ENCODE measurements around the gene REX1BD. TPM values are rescaled to one million over a fixed set of nuclear protein-coding genes. Genes with fewer than 3 reads are reported as not detected.

Gene REX1BD
- polyA plus RNA-seq, 3 donors, result 83.7 to 141 (median 122) TPM

DNA sequence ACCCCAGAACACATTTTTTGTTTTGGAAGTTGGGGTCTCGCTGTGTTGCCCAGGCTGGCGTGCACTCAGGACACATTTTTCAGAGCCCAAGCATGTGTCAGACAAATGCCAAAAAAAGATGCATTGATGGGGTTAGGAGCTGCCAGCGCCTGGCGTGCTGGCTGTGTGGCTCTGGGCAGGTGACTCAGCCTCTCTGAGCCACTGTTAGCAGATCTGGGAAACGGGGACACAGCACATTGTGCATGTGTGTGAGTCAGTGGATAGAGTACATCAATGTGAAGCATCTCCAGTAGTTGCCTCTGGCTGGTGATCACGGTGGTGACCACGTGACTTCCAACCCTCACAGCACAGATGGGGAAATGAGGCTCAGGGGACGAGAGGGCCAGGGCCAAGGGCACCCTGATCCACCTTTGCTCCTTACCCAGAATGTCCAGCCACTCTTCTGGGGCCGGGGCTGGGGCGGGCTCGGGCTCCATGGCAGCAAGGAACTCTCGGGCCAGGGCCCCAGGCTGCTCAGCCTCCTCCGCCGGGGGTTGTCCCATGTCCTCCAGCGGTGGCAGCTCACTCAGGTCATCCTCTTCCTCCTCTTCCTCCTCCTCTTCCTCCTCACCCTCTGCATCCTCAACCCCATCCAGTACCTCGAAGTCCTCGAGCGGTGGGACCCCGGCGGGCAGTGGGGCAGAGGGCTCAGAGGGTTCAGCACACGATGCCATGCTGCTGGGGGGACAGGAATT is 47.2 kb upstream of the REX1BD start:
- intact Hi-C loops (cut with micrococcal nuclease), result loop anchor here in 1 of 2 donors (5.0 kb wide), 1 partner anchor 36 kb away; no protein-coding TSS in a partner anchor
- Histone ChIP-seq H3K79me2 (ENCODE audit: insufficient read depth, low read length) (peaks cover 16% of the 10 kb centered on the region), H3K4me3 (replicated peaks in 1 of 3; ENCODE audit: low read depth in 2 of 3, low read length in 3 of 3) (peak overlapping the region in 1 of 3 experiments; percentile 80), H3K27ac (ENCODE audit: low read depth in 1 of 2, low read length in 2 of 2) (peak overlapping the region in 1 of 2 donors; percentile 60), H3K4me2 (replicated peaks; ENCODE audit: extremely low read depth, low read length, poor library complexity, severe bottlenecking) (peak overlapping the region; percentile 77), H3K4me1 (ENCODE audit: control insufficient read depth in 1 of 2, insufficient read depth in 2 of 2, low read length in 2 of 2) (peaks cover 21 to 26% of the 10 kb centered on the region in 2 donors), H3K27me3 (ENCODE audit: control insufficient read depth in 2 of 2, insufficient read depth in 2 of 2, low read length in 2 of 2) (no peaks in the 10 kb centered on the region), H3K36me3 (replicated peaks in 1 of 2; ENCODE audit: control insufficient read depth in 1 of 2, insufficient read depth in 2 of 2, low read length in 2 of 2) (peaks cover 38 to 52% of the 10 kb centered on the region in 2 donors), H4K20me1 (ENCODE audit: insufficient read depth, low read length) (no peaks in the 10 kb centered on the region), H2AFZ (ENCODE audit: insufficient read depth, low read depth, low read length, poor library complexity, severe bottlenecking) (no peak overlapping the region), H3K9me3 (replicated peaks in 1 of 2; ENCODE audit: control insufficient read depth in 1 of 2, insufficient read depth in 1 of 2, low read length in 2 of 2) (no peaks in the 10 kb centered on the region), H3K9ac (ENCODE audit: insufficient read depth, low read length, poor library complexity, severe bottlenecking) (no peak overlapping the region)
- Mint-ChIP-seq H3K36me3 (peaks cover 44 to 50% of the 10 kb centered on the region in 2 donors), H3K9me3 (no peaks in the 10 kb centered on the region), H3K4me1 (peaks cover 30% of the 10 kb centered on the region), H3K4me3 (peak overlapping the region in 1 of 2 donors; percentile 31), H3K27ac (peak overlapping the region in 3 of 7 donors; percentile 65 to 82 (median 81)), H3K27me3 (ENCODE audit: low read depth in 3 of 3) (no peaks in the 10 kb centered on the region)
- 94% methylated on average over 10 of the region's 21 CpGs for WGBS (ENCODE audit: insufficient coverage)
- TF ChIP-seq, protein P1, sequence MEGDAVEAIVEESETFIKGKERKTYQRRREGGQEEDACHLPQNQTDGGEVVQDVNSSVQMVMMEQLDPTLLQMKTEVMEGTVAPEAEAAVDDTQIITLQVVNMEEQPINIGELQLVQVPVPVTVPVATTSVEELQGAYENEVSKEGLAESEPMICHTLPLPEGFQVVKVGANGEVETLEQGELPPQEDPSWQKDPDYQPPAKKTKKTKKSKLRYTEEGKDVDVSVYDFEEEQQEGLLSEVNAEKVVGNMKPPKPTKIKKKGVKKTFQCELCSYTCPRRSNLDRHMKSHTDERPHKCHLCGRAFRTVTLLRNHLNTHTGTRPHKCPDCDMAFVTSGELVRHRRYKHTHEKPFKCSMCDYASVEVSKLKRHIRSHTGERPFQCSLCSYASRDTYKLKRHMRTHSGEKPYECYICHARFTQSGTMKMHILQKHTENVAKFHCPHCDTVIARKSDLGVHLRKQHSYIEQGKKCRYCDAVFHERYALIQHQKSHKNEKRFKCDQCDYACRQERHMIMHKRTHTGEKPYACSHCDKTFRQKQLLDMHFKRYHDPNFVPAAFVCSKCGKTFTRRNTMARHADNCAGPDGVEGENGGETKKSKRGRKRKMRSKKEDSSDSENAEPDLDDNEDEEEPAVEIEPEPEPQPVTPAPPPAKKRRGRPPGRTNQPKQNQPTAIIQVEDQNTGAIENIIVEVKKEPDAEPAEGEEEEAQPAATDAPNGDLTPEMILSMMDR (IDR thresholded peaks at IDR 0.05), result no peak
- DNase-seq, result peak in 1 of 3 donors; percentile 40

DNA sequence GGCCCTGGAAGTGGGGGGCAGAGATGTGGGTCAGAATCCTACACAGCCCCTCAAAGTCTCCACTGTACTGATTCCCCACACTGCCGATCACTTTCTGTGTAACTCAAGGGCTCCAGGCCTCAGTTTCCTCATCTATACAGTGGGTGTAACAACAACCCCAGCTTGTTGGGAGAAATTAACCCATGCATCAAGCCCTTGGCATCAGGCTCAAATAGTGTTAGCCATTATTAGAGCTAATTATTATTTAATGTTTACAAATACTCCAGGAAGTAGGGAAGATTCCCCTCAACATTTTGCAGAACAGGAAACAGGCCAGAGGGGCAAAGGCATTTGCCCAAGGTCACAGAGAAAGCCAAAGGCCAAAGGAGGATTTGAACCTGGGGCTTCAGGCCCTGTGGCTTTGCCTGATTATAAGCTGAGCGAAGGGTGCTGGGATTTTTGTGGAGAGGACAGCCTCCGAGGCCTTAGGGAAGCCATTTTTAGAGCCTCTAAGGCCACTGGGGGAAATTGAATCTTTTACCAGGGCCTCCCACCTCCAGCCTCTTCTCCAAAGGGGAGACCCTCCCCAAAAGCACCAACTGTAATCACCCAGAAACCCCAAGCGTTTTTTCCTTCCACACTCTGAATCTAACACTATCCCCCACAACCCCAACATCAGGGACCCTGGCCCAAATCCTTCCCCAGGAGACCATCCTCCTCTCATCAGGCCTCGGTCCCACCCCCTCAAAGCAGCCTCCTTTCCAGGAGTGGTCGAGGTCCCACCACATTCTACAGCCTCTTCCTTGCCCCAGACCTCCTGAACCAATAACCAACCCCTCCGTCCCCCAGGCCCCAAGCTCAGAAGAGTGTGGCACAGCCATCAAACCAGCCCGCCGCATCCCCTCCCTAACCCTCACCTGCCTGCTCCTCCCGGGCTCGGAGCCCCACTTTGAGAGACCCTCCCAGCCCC is 46.3 kb upstream of the REX1BD start:
- no peak for DNase-seq
- H3K27ac Mint-ChIP-seq, result peak overlapping the region; percentile 14 to 90 (median 82)
- intact Hi-C loops (cut with micrococcal nuclease), result loop anchor here in 1 of 2 donors (5.0 kb wide), 1 partner anchor 35 kb away; no protein-coding TSS in a partner anchor
- TF ChIP-seq, protein P1 (IDR thresholded peaks at IDR 0.05), result no peak
- Histone ChIP-seq H3K4me3 (replicated peaks in 1 of 3; ENCODE audit: low read depth in 2 of 3, low read length in 3 of 3) (peak overlapping the region; percentile 64 to 80 (median 65)), H3K9ac (ENCODE audit: insufficient read depth, low read length, poor library complexity, severe bottlenecking) (peak overlapping the region; percentile 65), H3K27ac (ENCODE audit: low read depth in 1 of 2, low read length in 2 of 2) (peak overlapping the region; percentile 28 to 60), H3K4me2 (replicated peaks; ENCODE audit: extremely low read depth, low read length, poor library complexity, severe bottlenecking) (peak overlapping the region; percentile 77), H3K9me3 (replicated peaks in 1 of 2; ENCODE audit: control insufficient read depth in 1 of 2, insufficient read depth in 1 of 2, low read length in 2 of 2) (no peaks in the 10 kb centered on the region), H2AFZ (ENCODE audit: insufficient read depth, low read depth, low read length, poor library complexity, severe bottlenecking) (peak overlapping the region; percentile 57), H4K20me1 (ENCODE audit: insufficient read depth, low read length) (no peaks in the 10 kb centered on the region), H3K36me3 (replicated peaks in 1 of 2; ENCODE audit: control insufficient read depth in 1 of 2, insufficient read depth in 2 of 2, low read length in 2 of 2) (peaks cover 32 to 43% of the 10 kb centered on the region in 2 donors), H3K79me2 (ENCODE audit: insufficient read depth, low read length) (peaks cover 16% of the 10 kb centered on the region), H3K27me3 (ENCODE audit: control insufficient read depth in 2 of 2, insufficient read depth in 2 of 2, low read length in 2 of 2) (no peaks in the 10 kb centered on the region), H3K4me1 (ENCODE audit: control insufficient read depth in 1 of 2, insufficient read depth in 2 of 2, low read length in 2 of 2) (peaks cover 21 to 26% of the 10 kb centered on the region in 2 donors)
- H3K4me1 Mint-ChIP-seq, result peaks cover 30% of the 10 kb centered on the region
- no peaks in the 10 kb centered on the region for H3K9me3 Mint-ChIP-seq
- peak overlapping the region; percentile 88 to 89 for H3K4me3 Mint-ChIP-seq
- peaks cover 36 to 41% of the 10 kb centered on the region in 2 donors for H3K36me3 Mint-ChIP-seq
- 13% methylated on average over 6 of the region's 11 CpGs for WGBS (ENCODE audit: insufficient coverage)
- peaks cover 0 to under 1% (median 0%) of the 10 kb centered on the region in 3 donors for H3K27me3 Mint-ChIP-seq (ENCODE audit: low read depth in 3 of 3)

Data from CD14-positive monocyte (primary cell).